ENCODE measurements around the gene HAUS7.

DNA sequence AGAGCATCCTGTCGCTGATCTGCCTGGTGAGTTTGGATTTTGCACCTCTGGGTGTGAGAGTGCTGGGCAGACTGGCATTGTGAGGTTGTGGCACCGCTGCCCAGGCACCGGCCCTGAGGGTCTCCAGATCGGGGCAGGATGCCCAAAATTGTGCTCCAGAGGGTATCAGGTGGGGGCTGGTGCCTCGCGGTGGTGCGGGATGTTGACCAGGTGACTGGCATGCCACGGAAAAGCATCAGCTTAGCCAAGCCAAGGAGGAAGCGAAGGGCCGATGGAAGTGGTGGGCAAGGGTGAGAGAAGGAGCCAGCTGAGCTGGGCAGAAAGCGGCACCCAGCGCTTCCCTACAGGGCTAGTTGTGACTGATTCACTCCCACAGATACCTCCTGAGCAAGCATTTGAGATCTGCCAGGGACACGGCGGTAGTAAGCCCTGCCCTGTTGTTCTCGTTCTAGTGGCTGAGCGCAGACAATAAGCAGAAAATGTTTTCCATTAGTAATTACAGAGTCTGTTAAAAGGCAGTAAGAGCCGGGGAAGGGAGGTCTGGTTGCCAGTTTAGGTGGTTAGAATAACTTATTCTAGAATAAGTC is 58.3 kb downstream of the HAUS7 start:
- TF ChIP-seq LEF1 (IDR thresholded peaks at IDR 0.05; ENCODE audit: borderline replicate concordance) (no peak), TARDBP (IDR thresholded peaks at IDR 0.05) (no peak), SUZ12 (IDR thresholded peaks at IDR 0.05) (no peak), NFRKB (IDR thresholded peaks at IDR 0.05) (no peak), FOXM1 (IDR thresholded peaks at IDR 0.05; ENCODE audit: borderline replicate concordance) (no peak), L3MBTL2 (conservative IDR thresholded peaks at IDR 0.05) (no peak), ARNT (IDR thresholded peaks at IDR 0.05) (no peak)

Data from HEK293T (cell line).